Ureter (tissue), 1 donor: ENCODE measurements around the gene NEK5. TPM values are rescaled to one million over a fixed set of nuclear protein-coding genes. Genes with fewer than 3 reads are reported as not detected.
"Not testable (repeated sequence)": the region's sequence is repeated elsewhere in the genome, so short reads cannot be mapped to it uniquely, and the experiment has no call there.

ENCODE experiments used
- DNase-seq: peaks from one replicate; pipeline ENCODE4 v3.0.0-alpha.2; 2020; ENCODE audit warnings: low spot score
- total RNA-seq: library from RNA; stranded (reverse); gene quantifications from one replicate; pipeline ENCODE4 v1.2.4, GENCODE V29; 2023
- donor health status: DM: yes; HTN: yes; CAD: no.

Gene NEK5
- 0.23 TPM for total RNA-seq

- peak; percentile 51 for DNase-seq
Observed at GRCh38 chr13:52128714-52129700, at the start of gene NEK5. NEK5 (minus strand) TSS chr13:52129073; CDS start chr13:52127482, 1,591 bp downstream.

GRCh38 chr13:52177276-52177675 is 48.4 kb upstream of the NEK5 start:
- no peak for DNase-seq

GRCh38 chr13:52173970-52174369 is 45.1 kb upstream of the NEK5 start:
- not testable (repeated sequence) for DNase-seq

- no peak for DNase-seq
Observed at GRCh38 chr13:52173373-52173772, 44.5 kb upstream of the NEK5 start.

GRCh38 chr13:52171686-52172085 is 42.8 kb upstream of the NEK5 start:
- not testable (repeated sequence) for DNase-seq

GRCh38 chr13:52170828-52171391 is 42.0 kb upstream of the NEK5 start:
- not testable (repeated sequence) for DNase-seq

- no peak for DNase-seq
Observed at GRCh38 chr13:52169839-52170238, 41.0 kb upstream of the NEK5 start.

GRCh38 chr13:52165411-52165810 is 36.5 kb upstream of the NEK5 start:
- DNase-seq: no peak

- DNase-seq: no peak
Observed at GRCh38 chr13:52164989-52165388, 36.1 kb upstream of the NEK5 start.

GRCh38 chr13:52163878-52164277 is 35.0 kb upstream of the NEK5 start:
- not testable (repeated sequence) for DNase-seq

GRCh38 chr13:52162279-52163101 is 33.6 kb upstream of the NEK5 start:
- no peak for DNase-seq

GRCh38 chr13:52161181-52161646 is 32.3 kb upstream of the NEK5 start:
- DNase-seq: no peak

GRCh38 chr13:52160506-52160905 is 31.6 kb upstream of the NEK5 start:
- DNase-seq: no peak

- no peak for DNase-seq
Observed at GRCh38 chr13:52160053-52160452, 31.2 kb upstream of the NEK5 start.

- DNase-seq: peak; percentile 67
Observed at GRCh38 chr13:52159159-52159982, 30.5 kb upstream of the NEK5 start, which contains the start of gene NEK3. NEK3 (minus strand) TSS chr13:52159597; CDS start chr13:52156191, 3,406 bp downstream.

- peak; percentile 49 for DNase-seq
Observed at GRCh38 chr13:52158629-52159158, 29.8 kb upstream of the NEK5 start.

- no peak for DNase-seq
Observed at GRCh38 chr13:52156724-52157261, 27.9 kb upstream of the NEK5 start.

GRCh38 chr13:52155177-52155576 is 26.3 kb upstream of the NEK5 start:
- DNase-seq: no peak

GRCh38 chr13:52147225-52147624 is 18.4 kb upstream of the NEK5 start:
- no peak for DNase-seq

GRCh38 chr13:52141299-52141698 is 12.4 kb upstream of the NEK5 start:
- no peak for DNase-seq
